Activated naive CD8-positive, alpha-beta T cell treated with anti-CD3 and anti-CD28 coated beads for 36 hours (primary cell): ENCODE data around the gene WWC1. TPM values are rescaled to one million over a fixed set of nuclear protein-coding genes. Genes with fewer than 3 reads are reported as not detected.
"Not testable (repeated sequence)": the region's sequence is repeated elsewhere in the genome, so short reads cannot be mapped to it uniquely, and the experiment has no call there.

Source experiments
- DNase-seq: peaks from one replicate; pipeline ENCODE4 v3.0.0; 2021
- H3K27ac Mint-ChIP-seq: one replicate; pipeline ENCODE4 v1.8.0; 2022; ENCODE audit warnings: mild to moderate bottlenecking, moderate library complexity, mixed read lengths
- H3K27me3 Mint-ChIP-seq: one replicate; pipeline ENCODE4 v1.8.0; 2022; ENCODE audit warnings: mild to moderate bottlenecking, mixed read lengths
- H3K36me3 Mint-ChIP-seq: one replicate; pipeline ENCODE4 v1.8.0; 2021; ENCODE audit warnings: mild to moderate bottlenecking, mixed read lengths
- H3K4me1 Mint-ChIP-seq: one replicate; pipeline ENCODE4 v1.8.0; 2021; ENCODE audit warnings: mixed read lengths
- H3K4me3 Mint-ChIP-seq: one replicate; pipeline ENCODE4 v1.8.0; 2022; ENCODE audit warnings: mild to moderate bottlenecking, moderate library complexity, mixed read lengths
- H3K9me3 Mint-ChIP-seq: one replicate; pipeline ENCODE4 v1.8.0; 2022; ENCODE audit warnings: mixed read lengths
- total RNA-seq, 2 experiments: library from RNA; stranded (reverse); gene quantifications; one replicate each; pipeline ENCODE4 v1.2.3, GENCODE V29; 2021

WWC1 gene
- total RNA-seq, 2 experiments from 2014 or later: 1.5 to 2.5 TPM

- H3K27ac Mint-ChIP-seq: no peak overlapping the region
- H3K9me3 Mint-ChIP-seq: no peaks in the 10 kb centered on the region
- no peak for DNase-seq
- H3K4me1 Mint-ChIP-seq: peaks cover 2% of the 10 kb centered on the region
- peaks cover 35% of the 10 kb centered on the region for H3K27me3 Mint-ChIP-seq
- no peak overlapping the region for H3K4me3 Mint-ChIP-seq
- H3K36me3 Mint-ChIP-seq: no peaks in the 10 kb centered on the region
Observed at GRCh38 chr5:168295574-168296201, 4.2 kb downstream of the WWC1 start.

- H3K36me3 Mint-ChIP-seq: no peaks in the 10 kb centered on the region
- H3K9me3 Mint-ChIP-seq: no peaks in the 10 kb centered on the region
- DNase-seq: no peak
- H3K4me1 Mint-ChIP-seq: no peaks in the 10 kb centered on the region
- H3K27ac Mint-ChIP-seq: no peak overlapping the region
- H3K27me3 Mint-ChIP-seq: peaks cover 32% of the 10 kb centered on the region
- no peak overlapping the region for H3K4me3 Mint-ChIP-seq
Observed at GRCh38 chr5:168296682-168297081, 5.2 kb downstream of the WWC1 start.

DNA sequence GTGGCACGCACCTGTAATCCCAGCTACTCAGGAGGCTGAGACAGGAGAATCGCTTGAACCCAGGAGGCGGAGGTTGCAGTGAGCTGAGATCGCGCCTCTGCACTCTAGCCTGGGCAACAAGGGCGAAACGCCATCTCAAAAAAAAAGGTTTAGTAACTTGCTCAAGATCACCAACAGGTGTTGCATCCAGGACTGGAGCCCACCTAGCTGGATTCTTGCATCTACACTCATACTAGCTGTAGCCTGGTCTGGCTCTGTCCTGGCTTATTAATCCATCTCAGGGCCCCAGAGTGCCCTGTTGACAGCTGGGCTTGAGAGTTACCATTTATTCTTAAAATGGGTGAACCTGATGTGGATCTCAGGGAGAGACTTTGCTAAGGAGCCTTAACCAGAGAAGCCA lies 7.5 kb downstream of the WWC1 start:
- Mint-ChIP-seq H3K4me3 (no peak overlapping the region), H3K9me3 (no peaks in the 10 kb centered on the region), H3K4me1 (no peaks in the 10 kb centered on the region), H3K36me3 (no peaks in the 10 kb centered on the region), H3K27ac (no peak overlapping the region), H3K27me3 (peaks cover 21% of the 10 kb centered on the region)
- DNase-seq: no peak

- Mint-ChIP-seq H3K27ac (no peak overlapping the region), H3K4me3 (no peak overlapping the region), H3K36me3 (no peaks in the 10 kb centered on the region), H3K27me3 (peaks cover 17% of the 10 kb centered on the region), H3K4me1 (no peaks in the 10 kb centered on the region), H3K9me3 (no peaks in the 10 kb centered on the region)
- DNase-seq: no peak
Observed at GRCh38 chr5:168299372-168299771, 7.9 kb downstream of the WWC1 start.

- Mint-ChIP-seq H3K4me3 (no peak overlapping the region), H3K27ac (no peak overlapping the region), H3K36me3 (no peaks in the 10 kb centered on the region), H3K9me3 (no peaks in the 10 kb centered on the region), H3K4me1 (no peaks in the 10 kb centered on the region), H3K27me3 (peaks cover 11% of the 10 kb centered on the region)
- no peak for DNase-seq
Observed at GRCh38 chr5:168300326-168301182, 9.1 kb downstream of the WWC1 start.

DNA sequence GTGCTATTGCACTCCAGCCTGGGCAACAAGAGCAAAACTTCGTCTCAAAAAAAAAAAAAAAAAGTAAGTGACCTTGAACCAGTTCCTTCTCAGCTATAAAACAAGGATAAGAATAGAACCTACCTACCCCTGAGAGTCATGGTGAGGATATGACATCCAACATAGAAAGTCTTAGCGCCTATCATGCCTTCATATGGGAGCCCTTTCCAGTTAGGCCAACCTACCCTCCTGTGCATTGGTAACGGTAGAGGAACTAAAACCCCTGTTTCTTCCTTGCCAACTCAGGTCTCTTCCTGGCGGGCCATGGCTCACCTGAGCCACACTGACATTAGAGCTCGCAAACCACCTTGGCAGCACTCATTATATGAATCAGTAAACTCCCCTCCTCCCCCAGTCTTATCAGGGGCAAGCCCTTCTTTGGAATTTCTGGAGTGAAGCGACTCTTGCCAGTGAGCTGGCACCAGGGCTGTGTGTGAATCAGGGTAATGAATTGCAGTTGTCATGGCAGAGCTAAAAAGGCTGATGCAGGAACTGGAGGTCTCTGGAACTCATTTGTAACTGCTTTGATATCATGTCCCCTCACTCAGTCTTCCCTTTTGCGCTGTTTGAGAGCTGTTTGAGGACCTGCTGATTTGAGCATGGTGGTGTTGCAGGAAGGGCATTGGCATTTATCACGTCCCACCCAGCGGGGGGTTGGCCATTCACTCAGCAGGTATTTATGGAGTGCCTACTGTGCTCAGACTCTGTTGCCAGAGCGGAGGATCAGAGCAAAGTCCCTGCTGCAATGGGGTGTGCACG lies 10.3 kb downstream of the WWC1 start:
- Mint-ChIP-seq H3K27me3 (peaks cover 7% of the 10 kb centered on the region), H3K9me3 (no peaks in the 10 kb centered on the region), H3K36me3 (no peaks in the 10 kb centered on the region), H3K27ac (no peak overlapping the region), H3K4me3 (no peak overlapping the region), H3K4me1 (no peaks in the 10 kb centered on the region)
- DNase-seq: no peak

DNA sequence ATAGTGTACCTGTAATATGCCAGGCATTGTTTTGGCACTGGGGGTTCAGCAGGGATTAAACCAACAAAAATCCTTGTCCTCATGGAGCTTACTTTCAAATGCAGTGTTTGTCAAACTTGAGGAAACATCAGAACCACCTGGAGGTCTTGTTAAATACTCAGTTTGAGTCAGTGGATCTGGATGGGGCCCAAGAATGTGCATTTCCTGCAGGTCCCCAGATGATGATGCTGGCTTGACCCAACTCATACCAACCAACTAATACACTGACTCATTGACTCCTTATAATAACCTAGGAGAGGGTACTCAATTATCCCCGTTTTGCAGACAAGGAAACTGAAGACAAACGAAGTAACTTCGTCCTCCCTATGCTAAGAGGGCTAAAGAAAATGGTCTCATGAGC lies 11.3 kb downstream of the WWC1 start:
- no peaks in the 10 kb centered on the region for H3K4me1 Mint-ChIP-seq

GRCh38 chr5:168303393-168304025 lies 12.1 kb downstream of the WWC1 start:
- Mint-ChIP-seq H3K27me3 (peaks cover 11% of the 10 kb centered on the region), H3K4me3 (no peak overlapping the region), H3K36me3 (no peaks in the 10 kb centered on the region), H3K9me3 (no peaks in the 10 kb centered on the region), H3K4me1 (no peaks in the 10 kb centered on the region), H3K27ac (no peak overlapping the region)
- no peak for DNase-seq

More for the DNA sequence above, 11.3 kb downstream of the WWC1 start:
- Mint-ChIP-seq H3K27ac (no peak overlapping the region), H3K4me3 (no peak overlapping the region), H3K9me3 (no peaks in the 10 kb centered on the region), H3K36me3 (no peaks in the 10 kb centered on the region), H3K27me3 (peaks cover 8% of the 10 kb centered on the region)
- no peak for DNase-seq

- no peak for DNase-seq
- peaks cover 11% of the 10 kb centered on the region for H3K27me3 Mint-ChIP-seq
- no peak overlapping the region for H3K4me3 Mint-ChIP-seq
- no peaks in the 10 kb centered on the region for H3K9me3 Mint-ChIP-seq
- no peaks in the 10 kb centered on the region for H3K4me1 Mint-ChIP-seq
- H3K27ac Mint-ChIP-seq: no peak overlapping the region
- no peaks in the 10 kb centered on the region for H3K36me3 Mint-ChIP-seq
Observed at GRCh38 chr5:168304349-168304748, 12.9 kb downstream of the WWC1 start.

GRCh38 chr5:168305281-168305680 lies 13.8 kb downstream of the WWC1 start:
- DNase-seq: no peak
- no peaks in the 10 kb centered on the region for H3K36me3 Mint-ChIP-seq
- H3K9me3 Mint-ChIP-seq: no peaks in the 10 kb centered on the region
- H3K27me3 Mint-ChIP-seq: peaks cover 11% of the 10 kb centered on the region
- H3K4me1 Mint-ChIP-seq: no peaks in the 10 kb centered on the region
- no peak overlapping the region for H3K27ac Mint-ChIP-seq
- H3K4me3 Mint-ChIP-seq: no peak overlapping the region

DNA sequence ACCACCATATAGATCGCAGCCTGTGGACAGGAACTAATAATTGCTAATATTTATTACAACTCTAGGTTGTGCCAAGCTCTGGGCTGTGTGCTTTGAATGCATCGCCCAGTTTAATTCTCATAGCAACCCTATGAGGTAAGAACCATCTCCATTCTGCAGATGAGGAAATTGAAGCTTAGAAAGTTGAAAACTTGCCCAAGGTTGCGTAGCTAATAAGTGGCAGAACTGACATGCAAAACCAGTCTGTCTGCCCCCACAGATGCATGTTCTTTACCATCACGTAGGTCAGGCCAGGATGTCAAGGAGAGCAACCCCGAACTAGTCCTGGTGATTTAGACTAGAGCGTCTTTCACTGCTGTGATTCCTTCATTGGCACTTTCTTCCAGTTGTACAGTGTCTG lies 15.6 kb downstream of the WWC1 start:
- Mint-ChIP-seq H3K4me1 (no peaks in the 10 kb centered on the region), H3K27me3 (peaks cover 7% of the 10 kb centered on the region), H3K27ac (no peak overlapping the region), H3K9me3 (no peaks in the 10 kb centered on the region), H3K36me3 (no peaks in the 10 kb centered on the region), H3K4me3 (no peak overlapping the region)
- no peak for DNase-seq

- H3K4me3 Mint-ChIP-seq: no peak overlapping the region
- no peak overlapping the region for H3K27ac Mint-ChIP-seq
- no peak for DNase-seq
- no peaks in the 10 kb centered on the region for H3K9me3 Mint-ChIP-seq
- no peaks in the 10 kb centered on the region for H3K36me3 Mint-ChIP-seq
- H3K4me1 Mint-ChIP-seq: no peaks in the 10 kb centered on the region
- peaks cover 4% of the 10 kb centered on the region for H3K27me3 Mint-ChIP-seq
Observed at GRCh38 chr5:168307925-168308584, 16.6 kb downstream of the WWC1 start.

DNA sequence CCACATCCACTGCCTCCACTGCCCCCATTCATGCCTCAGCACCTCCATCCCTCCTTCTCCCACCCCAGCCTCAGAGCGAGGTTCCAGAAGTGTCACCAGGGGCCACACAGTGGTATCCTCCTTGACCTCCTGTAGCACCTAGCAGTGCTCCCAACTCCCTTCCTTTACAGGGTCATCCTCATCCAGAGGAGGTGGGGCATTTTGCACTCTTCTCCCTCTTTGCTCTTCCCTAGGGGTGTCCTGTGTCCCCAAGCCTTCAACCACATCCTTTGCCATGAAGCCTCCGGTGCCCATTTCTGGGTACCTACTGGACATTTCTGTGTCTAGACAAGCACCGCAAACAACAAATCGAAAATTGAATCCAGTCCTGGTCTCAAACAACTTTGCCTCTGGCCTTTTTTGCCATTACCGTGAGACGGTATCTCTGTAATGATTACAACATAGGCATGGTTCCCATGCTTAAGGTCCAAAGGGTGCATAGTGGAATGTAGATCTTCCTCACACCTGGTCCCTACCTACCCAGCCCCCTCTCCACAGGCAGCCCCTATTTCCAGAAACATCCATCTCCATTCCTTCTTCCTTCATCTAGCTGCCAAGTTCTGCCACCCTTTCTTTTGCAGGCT lies 17.6 kb downstream of the WWC1 start:
- no peak overlapping the region for H3K27ac Mint-ChIP-seq
- no peaks in the 10 kb centered on the region for H3K36me3 Mint-ChIP-seq
- peaks cover 4% of the 10 kb centered on the region for H3K27me3 Mint-ChIP-seq
- H3K9me3 Mint-ChIP-seq: no peaks in the 10 kb centered on the region
- H3K4me3 Mint-ChIP-seq: no peak overlapping the region
- DNase-seq: no peak
- H3K4me1 Mint-ChIP-seq: no peaks in the 10 kb centered on the region

DNA sequence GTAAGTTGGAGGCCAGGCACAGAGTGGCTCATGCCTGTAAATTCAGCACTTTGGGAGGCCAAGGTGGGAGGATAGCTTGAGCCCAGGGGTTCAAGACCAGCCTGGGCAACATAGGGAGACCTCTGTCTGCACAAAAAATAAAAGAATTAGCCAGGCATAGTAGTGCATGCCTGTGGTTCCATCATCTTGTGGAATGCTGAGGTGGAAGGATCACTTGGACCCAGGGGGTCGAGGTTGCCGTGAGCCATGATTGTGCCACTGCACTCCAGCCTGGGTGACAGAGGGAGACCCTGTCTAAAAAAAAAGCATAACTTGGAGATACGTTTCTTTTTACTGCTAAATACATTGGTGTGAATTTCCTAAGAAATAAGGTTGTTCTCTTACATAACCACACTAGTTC lies 19.1 kb downstream of the WWC1 start:
- not testable (repeated sequence) for H3K4me3 Mint-ChIP-seq, DNase-seq, H3K27ac Mint-ChIP-seq, H3K27me3 Mint-ChIP-seq, H3K36me3 Mint-ChIP-seq, H3K4me1 Mint-ChIP-seq, H3K9me3 Mint-ChIP-seq
